ENCODE measurements around the gene TNNC1. TPM values are rescaled to one million over a fixed set of nuclear protein-coding genes. Genes with fewer than 3 reads are reported as not detected.

TNNC1 gene
- total RNA-seq, 1 donor from 2014 or later = 0.67 TPM

- no peak for TF ChIP-seq CTCF (IDR thresholded peaks at IDR 0.05; ENCODE audit: unreplicated experiment)
- Mint-ChIP-seq H3K9me3 (ENCODE audit: unreplicated experiment) (no peaks in the 10 kb centered on the region), H3K36me3 (ENCODE audit: low read depth, unreplicated experiment) (peaks cover 18% of the 10 kb centered on the region), H3K27me3 (ENCODE audit: unreplicated experiment) (peaks cover 7% of the 10 kb centered on the region), H3K4me1 (ENCODE audit: unreplicated experiment) (peaks cover 38% of the 10 kb centered on the region), H3K4me3 (ENCODE audit: unreplicated experiment) (peak overlapping the region; percentile 56), H3K27ac (ENCODE audit: unreplicated experiment) (no peak overlapping the region)
- DNase-seq (ENCODE audit: low spot score) = no peak
Observed at GRCh38 chr3:52440671-52441070, 13.2 kb downstream of the TNNC1 start.

GRCh38 chr3:52440249-52440551 lies 13.6 kb downstream of the TNNC1 start:
- no peaks in the 10 kb centered on the region for H3K9me3 Mint-ChIP-seq (ENCODE audit: unreplicated experiment)
- no peak overlapping the region for H3K27ac Mint-ChIP-seq (ENCODE audit: unreplicated experiment)
- H3K4me1 Mint-ChIP-seq (ENCODE audit: unreplicated experiment) = peaks cover 38% of the 10 kb centered on the region
- H3K36me3 Mint-ChIP-seq (ENCODE audit: low read depth, unreplicated experiment) = peaks cover 18% of the 10 kb centered on the region
- H3K4me3 Mint-ChIP-seq (ENCODE audit: unreplicated experiment) = peak overlapping the region; percentile 56
- no peak for DNase-seq (ENCODE audit: low spot score)
- peaks cover 7% of the 10 kb centered on the region for H3K27me3 Mint-ChIP-seq (ENCODE audit: unreplicated experiment)
- TF ChIP-seq CTCF (IDR thresholded peaks at IDR 0.05; ENCODE audit: unreplicated experiment) = no peak

- no peak overlapping the region for H3K27ac Mint-ChIP-seq (ENCODE audit: unreplicated experiment)
- TF ChIP-seq CTCF (IDR thresholded peaks at IDR 0.05; ENCODE audit: unreplicated experiment) = no peak
- no peaks in the 10 kb centered on the region for H3K9me3 Mint-ChIP-seq (ENCODE audit: unreplicated experiment)
- peaks cover 19% of the 10 kb centered on the region for H3K36me3 Mint-ChIP-seq (ENCODE audit: low read depth, unreplicated experiment)
- DNase-seq (ENCODE audit: low spot score) = no peak
- peaks cover 7% of the 10 kb centered on the region for H3K27me3 Mint-ChIP-seq (ENCODE audit: unreplicated experiment)
- peaks cover 40% of the 10 kb centered on the region for H3K4me1 Mint-ChIP-seq (ENCODE audit: unreplicated experiment)
- no peak overlapping the region for H3K4me3 Mint-ChIP-seq (ENCODE audit: unreplicated experiment)
Observed at GRCh38 chr3:52439426-52440248, 14.2 kb downstream of the TNNC1 start.

- Mint-ChIP-seq H3K27ac (ENCODE audit: unreplicated experiment) (no peak overlapping the region), H3K4me1 (ENCODE audit: unreplicated experiment) (peaks cover 41% of the 10 kb centered on the region), H3K27me3 (ENCODE audit: unreplicated experiment) (peaks cover 7% of the 10 kb centered on the region), H3K9me3 (ENCODE audit: unreplicated experiment) (no peaks in the 10 kb centered on the region), H3K36me3 (ENCODE audit: low read depth, unreplicated experiment) (peaks cover 28% of the 10 kb centered on the region), H3K4me3 (ENCODE audit: unreplicated experiment) (peak overlapping the region; percentile 77)
- no peak for DNase-seq (ENCODE audit: low spot score)
- TF ChIP-seq CTCF (IDR thresholded peaks at IDR 0.05; ENCODE audit: unreplicated experiment) = no peak
Observed at GRCh38 chr3:52438579-52439425, 15.0 kb downstream of the TNNC1 start.

- Mint-ChIP-seq H3K36me3 (ENCODE audit: low read depth, unreplicated experiment) (peaks cover 33% of the 10 kb centered on the region), H3K4me1 (ENCODE audit: unreplicated experiment) (peaks cover 41% of the 10 kb centered on the region), H3K4me3 (ENCODE audit: unreplicated experiment) (peak overlapping the region; percentile 77), H3K27ac (ENCODE audit: unreplicated experiment) (no peak overlapping the region), H3K27me3 (ENCODE audit: unreplicated experiment) (peaks cover 3% of the 10 kb centered on the region), H3K9me3 (ENCODE audit: unreplicated experiment) (no peaks in the 10 kb centered on the region)
- TF ChIP-seq CTCF (IDR thresholded peaks at IDR 0.05; ENCODE audit: unreplicated experiment) = no peak
- no peak for DNase-seq (ENCODE audit: low spot score)
Observed at GRCh38 chr3:52438104-52438376, 15.8 kb downstream of the TNNC1 start.
